ENCODE measurements around the gene PDGFRA. TPM values are rescaled to one million over a fixed set of nuclear protein-coding genes. Genes with fewer than 3 reads are reported as not detected.

Gene PDGFRA
- total RNA-seq, 1 experiment from 2014 or later: 6.8 TPM

DNA sequence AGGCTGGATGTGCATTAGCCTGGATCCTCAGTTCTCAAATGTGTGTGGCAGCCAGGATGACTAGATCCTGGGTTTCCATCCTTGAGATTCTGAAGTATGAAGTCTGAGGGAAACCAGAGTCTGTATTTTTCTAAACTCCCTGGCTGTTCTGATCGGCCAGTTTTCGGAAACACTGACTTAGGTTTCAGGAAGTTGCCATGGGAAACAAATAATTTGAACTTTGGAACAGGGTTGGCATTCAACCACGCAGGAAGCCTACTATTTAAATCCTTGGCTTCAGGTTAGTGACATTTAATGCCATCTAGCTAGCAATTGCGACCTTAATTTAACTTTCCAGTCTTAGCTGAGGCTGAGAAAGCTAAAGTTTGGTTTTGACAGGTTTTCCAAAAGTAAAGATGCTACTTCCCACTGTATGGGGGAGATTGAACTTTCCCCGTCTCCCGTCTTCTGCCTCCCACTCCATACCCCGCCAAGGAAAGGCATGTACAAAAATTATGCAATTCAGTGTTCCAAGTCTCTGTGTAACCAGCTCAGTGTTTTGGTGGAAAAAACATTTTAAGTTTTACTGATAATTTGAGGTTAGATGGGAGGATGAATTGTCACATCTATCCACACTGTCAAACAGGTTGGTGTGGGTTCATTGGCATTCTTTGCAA lies 67.6 kb downstream of the PDGFRA start:
- Histone ChIP-seq H2BK20ac (ENCODE audit: low read depth, low read length, poor library complexity, severe bottlenecking) (no peak overlapping the region), H3K18ac (ENCODE audit: insufficient read length, low read depth, low read length) (no peak overlapping the region), H3K23me2 (ENCODE audit: insufficient read length, low read depth, low read length, poor library complexity, severe bottlenecking) (no peaks in the 10 kb centered on the region), H2BK12ac (ENCODE audit: insufficient read length, low read depth, low read length) (no peak overlapping the region), H4K5ac (ENCODE audit: insufficient read length, low read depth, low read length) (no peak overlapping the region), H3K9me3 (ENCODE audit: control insufficient read depth, low read depth, low read length) (no peaks in the 10 kb centered on the region), H2AFZ (ENCODE audit: low read length) (no peak overlapping the region), H3K23ac (ENCODE audit: insufficient read length, low read depth, low read length) (no peak overlapping the region), H3K9ac (ENCODE audit: extremely low read depth, insufficient read length, low read length) (no peak overlapping the region), H4K8ac (replicated peaks; ENCODE audit: insufficient read length, low read depth, low read length) (no peak overlapping the region), H3K4me1 (ENCODE audit: insufficient read depth, low read length) (no peaks in the 10 kb centered on the region), H4K91ac (ENCODE audit: insufficient read length, low read depth, low read length) (no peak overlapping the region), H2BK5ac (ENCODE audit: insufficient read length, low read length) (no peak overlapping the region), H3K14ac (ENCODE audit: insufficient read depth, low read length) (no peak overlapping the region), H2AK5ac (ENCODE audit: insufficient read length, low read length) (no peak overlapping the region), H3K27ac (ENCODE audit: insufficient read length, low read depth, low read length) (no peak overlapping the region), H3K27me3 (ENCODE audit: insufficient read depth, low read length) (no peaks in the 10 kb centered on the region), H4K20me1 (ENCODE audit: control insufficient read depth, insufficient read depth, insufficient read length) (no peaks in the 10 kb centered on the region), H3K4ac (ENCODE audit: low read depth, low read length) (no peak overlapping the region), H3T11ph (ENCODE audit: low read length) (no peak overlapping the region), H3K79me2 (ENCODE audit: insufficient read depth, low read length) (no peaks in the 10 kb centered on the region), H3K56ac (ENCODE audit: insufficient read length, low read depth, low read length) (no peak overlapping the region), H2BK120ac (ENCODE audit: low read depth, low read length, poor library complexity, severe bottlenecking) (no peak overlapping the region), H3K4me2 (ENCODE audit: insufficient read depth, insufficient read length, low read length) (no peak overlapping the region), H3K79me1 (ENCODE audit: insufficient read depth, low read depth, low read length, poor library complexity, severe bottlenecking) (no peaks in the 10 kb centered on the region), H2BK15ac (ENCODE audit: low read depth, low read length) (no peak overlapping the region)
- Mint-ChIP-seq H3K27me3 (ENCODE audit: low read depth) (no peaks in the 10 kb centered on the region), H3K36me3 (ENCODE audit: insufficient read depth in 1 of 3, low read depth in 3 of 3) (peaks cover 7 to 20% (median 7%) of the 10 kb centered on the region in 3 experiments; a peak in 5 of 7 replicates), H3K9me3 (peaks cover 17% of the 10 kb centered on the region in 2 experiments; a peak in 4 of 5 replicates), H3K27ac (no peak overlapping the region), H3K4me1 (no peaks in the 10 kb centered on the region), H3K4me3 (no peak overlapping the region)
- WGBS (ENCODE audit: extremely low coverage, insufficient read length, low lambda C conversion rate): no CpG with 5 or more reads among the region's 7 CpGs
- DNase-seq: no peak
- TF ChIP-seq, protein P1, sequence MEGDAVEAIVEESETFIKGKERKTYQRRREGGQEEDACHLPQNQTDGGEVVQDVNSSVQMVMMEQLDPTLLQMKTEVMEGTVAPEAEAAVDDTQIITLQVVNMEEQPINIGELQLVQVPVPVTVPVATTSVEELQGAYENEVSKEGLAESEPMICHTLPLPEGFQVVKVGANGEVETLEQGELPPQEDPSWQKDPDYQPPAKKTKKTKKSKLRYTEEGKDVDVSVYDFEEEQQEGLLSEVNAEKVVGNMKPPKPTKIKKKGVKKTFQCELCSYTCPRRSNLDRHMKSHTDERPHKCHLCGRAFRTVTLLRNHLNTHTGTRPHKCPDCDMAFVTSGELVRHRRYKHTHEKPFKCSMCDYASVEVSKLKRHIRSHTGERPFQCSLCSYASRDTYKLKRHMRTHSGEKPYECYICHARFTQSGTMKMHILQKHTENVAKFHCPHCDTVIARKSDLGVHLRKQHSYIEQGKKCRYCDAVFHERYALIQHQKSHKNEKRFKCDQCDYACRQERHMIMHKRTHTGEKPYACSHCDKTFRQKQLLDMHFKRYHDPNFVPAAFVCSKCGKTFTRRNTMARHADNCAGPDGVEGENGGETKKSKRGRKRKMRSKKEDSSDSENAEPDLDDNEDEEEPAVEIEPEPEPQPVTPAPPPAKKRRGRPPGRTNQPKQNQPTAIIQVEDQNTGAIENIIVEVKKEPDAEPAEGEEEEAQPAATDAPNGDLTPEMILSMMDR (conservative IDR thresholded peaks at IDR 0.05): no peak
